Uterus (tissue), 2 donors: Measurements from ENCODE around the gene GARNL3.

Source experiments
- CTCF ChIP-seq, 4 experiments: fragments of 200-600 bp in 2 of 4; fragments of 450-650 bp in 2 of 4; sonication (generic) in 2 of 4; IDR thresholded peaks; one replicate each; pipeline ENCODE4 v1.5.1; 2016 to 2019; ENCODE audit warnings: antibody characterized with exemption in 4 of 4, mild to moderate bottlenecking in 2 of 4, moderate library complexity in 1 of 4
- POLR2A ChIP-seq, 2 donors: fragments of 450-650 bp; IDR thresholded peaks; one replicate each; pipeline ENCODE4 v1.6.1; 2016; ENCODE audit warnings: antibody characterized with exemption in 2 of 2, mild to moderate bottlenecking in 1 of 2, moderate library complexity in 1 of 2

DNA sequence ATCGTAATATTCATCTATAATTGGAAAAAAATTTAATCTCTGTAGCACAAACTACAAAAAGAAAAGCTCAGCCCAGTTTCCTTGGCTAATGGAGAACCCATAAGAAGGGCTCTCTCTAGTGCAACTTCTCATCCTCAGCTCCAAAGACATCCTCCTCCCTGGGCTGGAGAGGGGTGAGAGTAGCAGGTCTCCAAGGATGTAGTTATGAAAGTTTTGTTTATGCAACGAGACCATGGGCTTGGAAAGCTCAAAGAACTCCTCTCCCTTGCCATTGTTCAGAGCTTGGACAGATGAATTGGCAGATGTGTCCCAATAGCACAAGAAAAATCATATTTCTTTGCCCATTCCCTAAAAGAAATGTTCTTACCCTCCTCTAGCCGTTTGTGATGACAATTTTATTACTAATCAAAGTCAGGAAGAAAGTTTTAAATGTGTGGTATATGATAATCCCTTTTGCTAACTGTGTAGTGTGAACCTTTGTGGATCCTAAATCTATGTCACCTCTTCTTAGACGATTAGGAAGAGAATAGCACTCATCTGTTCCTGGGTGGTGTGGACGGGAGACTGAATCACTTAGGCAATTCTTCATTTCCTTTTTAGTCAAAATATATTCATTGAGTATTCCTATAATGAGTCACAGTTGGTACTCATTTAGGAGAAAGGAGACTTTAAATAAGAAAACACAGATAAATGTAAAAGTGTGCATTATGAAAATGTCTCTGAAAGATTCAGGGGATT lies 52.2 kb downstream of the GARNL3 start:
- TF ChIP-seq CTCF (IDR thresholded peaks at IDR 0.05) (no peak), POLR2A (IDR thresholded peaks at IDR 0.05) (no peak)
